LHCN-M2 (cell line): ENCODE measurements around the gene DMAC2L. TPM values are rescaled to one million over a fixed set of nuclear protein-coding genes. Genes with fewer than 3 reads are reported as not detected.
"Not testable (repeated sequence)": the region's sequence is repeated elsewhere in the genome, so short reads cannot be mapped to it uniquely, and the experiment has no call there.

ENCODE experiments used
- DNase-seq: peaks from one replicate; pipeline ENCODE4 v3.0.0-alpha.2; 2012; ENCODE audit warnings: low read depth
- total RNA-seq: library from RNA; depleted of rRNA; stranded (reverse); fragments of >200 nt; gene quantifications from 2 replicates; pipeline ENCODE4 v1.2.3, GENCODE V29; 2014

Gene DMAC2L
- total RNA-seq, 1 experiment from 2014 or later: 5.0 TPM

- DNase-seq: peak; percentile 50
Measured at GRCh38 chr14:50354527-50354926, 42.4 kb downstream of the DMAC2L start.

GRCh38 chr14:50355692-50356091 lies 43.6 kb downstream of the DMAC2L start:
- no peak for DNase-seq

- not testable (repeated sequence) for DNase-seq
Measured at GRCh38 chr14:50356283-50356682, 44.2 kb downstream of the DMAC2L start.

GRCh38 chr14:50357124-50357523 lies 45.0 kb downstream of the DMAC2L start:
- DNase-seq: no peak

GRCh38 chr14:50357753-50358395 lies 45.8 kb downstream of the DMAC2L start:
- DNase-seq: no peak

- no peak for DNase-seq
Measured at GRCh38 chr14:50359631-50360030, 47.5 kb downstream of the DMAC2L start.

- no peak for DNase-seq
Measured at GRCh38 chr14:50360093-50360492, 48.0 kb downstream of the DMAC2L start.

- DNase-seq: no peak
Measured at GRCh38 chr14:50360851-50361250, 48.7 kb downstream of the DMAC2L start.

- DNase-seq: not testable (repeated sequence)
Measured at GRCh38 chr14:50361473-50362403, 49.6 kb downstream of the DMAC2L start.

- DNase-seq: no peak
Measured at GRCh38 chr14:50362764-50363713, 50.9 kb downstream of the DMAC2L start.

GRCh38 chr14:50363714-50364111 lies 51.6 kb downstream of the DMAC2L start:
- peak; percentile 48 for DNase-seq

- DNase-seq: no peak
Measured at GRCh38 chr14:50364792-50365191, 52.7 kb downstream of the DMAC2L start.

GRCh38 chr14:50365572-50365971 lies 53.4 kb downstream of the DMAC2L start:
- not testable (repeated sequence) for DNase-seq

GRCh38 chr14:50366115-50366514 lies 54.0 kb downstream of the DMAC2L start:
- peak; percentile 48 for DNase-seq

- no peak for DNase-seq
Measured at GRCh38 chr14:50366589-50366988, 54.5 kb downstream of the DMAC2L start.

GRCh38 chr14:50371546-50371945 lies 59.4 kb downstream of the DMAC2L start:
- DNase-seq: no peak

- DNase-seq: no peak
Measured at GRCh38 chr14:50373959-50374358, 61.8 kb downstream of the DMAC2L start.

- DNase-seq: no peak
Measured at GRCh38 chr14:50375760-50376159, 63.6 kb downstream of the DMAC2L start.
